Ovary (tissue), 3 donors: Measurements from ENCODE around the gene LRRC15.

Experiments
- POLR2A ChIP-seq: fragments of 450-650 bp; IDR thresholded peaks from one replicate; pipeline ENCODE4 v1.6.1; 2017; ENCODE audit warnings: antibody characterized with exemption, mild to moderate bottlenecking, moderate library complexity
- TF ChIP-seq, protein P1 (sequence below), 3 donors: fragments of 450-650 bp in 2 of 3; fragments of 200-600 bp in 1 of 3; IDR thresholded peaks; one replicate each; pipeline versions ENCODE4 v1.5.1 to v1.8.0; 2016 to 2022; ENCODE audit warnings: antibody characterized with exemption in 3 of 3, mild to moderate bottlenecking in 1 of 3
- donor health status: DM: no; HTN: no; CAD: no.

DNA sequence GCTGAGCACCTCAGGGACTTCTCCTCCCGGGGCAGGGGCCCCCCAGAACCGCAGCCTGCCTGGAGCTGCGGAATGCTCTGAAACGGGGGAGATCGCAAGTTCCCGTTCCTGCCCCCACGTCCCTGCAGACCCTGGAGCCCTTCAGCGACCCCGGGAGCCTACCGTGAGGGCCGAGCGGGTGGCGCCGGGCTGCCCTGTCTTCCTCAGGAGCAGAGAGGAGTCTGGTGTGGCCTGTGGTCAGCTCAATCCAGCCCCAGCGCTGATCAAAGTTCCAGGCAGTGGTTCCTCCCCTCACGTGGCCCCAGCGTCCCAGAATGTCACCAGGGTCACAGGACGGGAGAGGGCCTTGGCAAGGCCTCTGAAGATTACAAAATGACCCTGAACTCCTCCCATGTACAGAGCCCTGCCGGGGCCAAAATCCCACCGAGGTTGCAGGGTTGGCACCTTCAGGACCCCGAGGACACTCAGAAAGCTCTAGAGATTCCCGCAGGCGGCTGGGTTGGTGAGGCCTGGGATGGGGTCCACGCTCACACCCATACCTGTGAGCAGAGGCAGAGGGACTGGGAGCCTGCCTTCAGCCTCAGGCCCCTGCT is 18.4 kb downstream of the LRRC15 start, which contains the start of gene CPN2:
- TF ChIP-seq POLR2A = no peak
- TF ChIP-seq, protein P1, sequence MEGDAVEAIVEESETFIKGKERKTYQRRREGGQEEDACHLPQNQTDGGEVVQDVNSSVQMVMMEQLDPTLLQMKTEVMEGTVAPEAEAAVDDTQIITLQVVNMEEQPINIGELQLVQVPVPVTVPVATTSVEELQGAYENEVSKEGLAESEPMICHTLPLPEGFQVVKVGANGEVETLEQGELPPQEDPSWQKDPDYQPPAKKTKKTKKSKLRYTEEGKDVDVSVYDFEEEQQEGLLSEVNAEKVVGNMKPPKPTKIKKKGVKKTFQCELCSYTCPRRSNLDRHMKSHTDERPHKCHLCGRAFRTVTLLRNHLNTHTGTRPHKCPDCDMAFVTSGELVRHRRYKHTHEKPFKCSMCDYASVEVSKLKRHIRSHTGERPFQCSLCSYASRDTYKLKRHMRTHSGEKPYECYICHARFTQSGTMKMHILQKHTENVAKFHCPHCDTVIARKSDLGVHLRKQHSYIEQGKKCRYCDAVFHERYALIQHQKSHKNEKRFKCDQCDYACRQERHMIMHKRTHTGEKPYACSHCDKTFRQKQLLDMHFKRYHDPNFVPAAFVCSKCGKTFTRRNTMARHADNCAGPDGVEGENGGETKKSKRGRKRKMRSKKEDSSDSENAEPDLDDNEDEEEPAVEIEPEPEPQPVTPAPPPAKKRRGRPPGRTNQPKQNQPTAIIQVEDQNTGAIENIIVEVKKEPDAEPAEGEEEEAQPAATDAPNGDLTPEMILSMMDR (IDR thresholded peaks at IDR 0.05) = no peak
